Activated CD4-positive, alpha-beta T cell treated with anti-CD3 and anti-CD28 coated beads for 36 hours (primary cell): Measurements from ENCODE around the gene SEPSECS. TPM values are rescaled to one million over a fixed set of nuclear protein-coding genes. Genes with fewer than 3 reads are reported as not detected.

Experiments
- ATAC-seq: fragments of 200-7000 bp; cut with Tn5 transposase; one replicate; pipeline ENCODE4 v1.10.0; 2021; ENCODE audit warnings: mild to moderate bottlenecking, moderate library complexity
- CTCF ChIA-PET: fragments of 350-600 bp; sonication (Branson Sonifier 250); formaldehyde crosslinking; loops from one replicate; lab custom pipeline; 2021; ENCODE audit warnings: antibody characterized with exemption; lab: Charles Lee
- POLR2A ChIA-PET: fragments of 350-600 bp; sonication (Branson Sonifier 250); formaldehyde crosslinking; loops from one replicate; lab custom pipeline; 2021; ENCODE audit warnings: antibody characterized with exemption, inconsistent platforms; lab: Charles Lee
- DNase-seq: peaks from one replicate; pipeline ENCODE4 v3.0.0-alpha.2; 2020
- H3K27ac Mint-ChIP-seq: one replicate; pipeline ENCODE4 v1.8.0; 2021; ENCODE audit warnings: mixed read lengths
- H3K27me3 Mint-ChIP-seq: one replicate; pipeline ENCODE4 v1.8.0; 2021; ENCODE audit warnings: mixed read lengths
- H3K36me3 Mint-ChIP-seq: one replicate; pipeline ENCODE4 v1.8.0; 2021; ENCODE audit warnings: low read depth, mixed read lengths
- H3K4me1 Mint-ChIP-seq: one replicate; pipeline ENCODE4 v1.8.0; 2021; ENCODE audit warnings: mixed read lengths
- H3K4me3 Mint-ChIP-seq: one replicate; pipeline ENCODE4 v1.8.0; 2021; ENCODE audit warnings: mild to moderate bottlenecking, moderate library complexity, mixed read lengths
- H3K9me3 Mint-ChIP-seq: one replicate; pipeline ENCODE4 v1.8.0; 2021; ENCODE audit warnings: low read depth, mixed read lengths
- intact Hi-C, 2 experiments: fragments of 100-400 bp; cut with DNase I in 1 of 2; cut with micrococcal nuclease in 1 of 2; formaldehyde crosslinking; loops; one replicate each; pipeline versions ENCODE4 v1.14.2 to v1.15.1; 2022 to 2024; cut with DNase I, micrococcal nuclease
- total RNA-seq, 2 experiments: library from RNA; stranded (reverse); gene quantifications; one replicate each; pipeline ENCODE4 v1.2.3, GENCODE V29; 2021

SEPSECS gene
- total RNA-seq, 2 experiments from 2014 or later, result 10.4 to 15.4 TPM

GRCh38 chr4:25081866-25082471 lies 78.3 kb downstream of the SEPSECS start:
- intact Hi-C loops, result no loop called here
- no peaks in the 10 kb centered on the region for H3K36me3 Mint-ChIP-seq
- ChIA-PET CTCF (interaction anchor here (0.5 kb wide), 1 partner anchor 1194 kb away, joined by 3 read pairs; no protein-coding TSS in a partner anchor), POLR2A (no interaction called here)
- H3K4me1 Mint-ChIP-seq, result no peaks in the 10 kb centered on the region
- no peak overlapping the region for H3K4me3 Mint-ChIP-seq
- no peak for ATAC-seq
- no peaks in the 10 kb centered on the region for H3K9me3 Mint-ChIP-seq
- no peak overlapping the region for H3K27ac Mint-ChIP-seq
- DNase-seq, result no peak
- peaks cover 19% of the 10 kb centered on the region for H3K27me3 Mint-ChIP-seq

- ChIA-PET CTCF (interaction anchor here (0.6 kb wide), 2 partner anchors 101 to 393 kb away, joined by 3 read pairs; no protein-coding TSS in a partner anchor), POLR2A (no interaction called here)
- ATAC-seq, result no peak
- Mint-ChIP-seq H3K36me3 (no peaks in the 10 kb centered on the region), H3K4me1 (no peaks in the 10 kb centered on the region), H3K27me3 (peaks cover 14% of the 10 kb centered on the region), H3K27ac (no peak overlapping the region), H3K9me3 (no peaks in the 10 kb centered on the region), H3K4me3 (no peak overlapping the region)
- no peak for DNase-seq
- intact Hi-C loops, result no loop called here
Measured at GRCh38 chr4:25080571-25080970, 79.7 kb downstream of the SEPSECS start.

GRCh38 chr4:25078523-25078922 lies 81.7 kb downstream of the SEPSECS start:
- CTCF ChIA-PET, result no interaction called here
- H3K27me3 Mint-ChIP-seq, result peaks cover 11% of the 10 kb centered on the region
- no peak for DNase-seq
- no peaks in the 10 kb centered on the region for H3K4me1 Mint-ChIP-seq
- no peak overlapping the region for H3K4me3 Mint-ChIP-seq
- peaks cover 5% of the 10 kb centered on the region for H3K9me3 Mint-ChIP-seq
- ATAC-seq, result no peak
- H3K36me3 Mint-ChIP-seq, result no peaks in the 10 kb centered on the region
- no peak overlapping the region for H3K27ac Mint-ChIP-seq
- intact Hi-C loops, result no loop called here
- POLR2A ChIA-PET, result no interaction called here

- H3K9me3 Mint-ChIP-seq, result peaks cover 7% of the 10 kb centered on the region
Measured at GRCh38 chr4:25076625-25077398, 83.4 kb downstream of the SEPSECS start.

GRCh38 chr4:25075851-25076250 lies 84.4 kb downstream of the SEPSECS start:
- CTCF ChIA-PET, result interaction anchor here (0.7 kb wide), 1 partner anchor 99 kb away, joined by 3 read pairs; no protein-coding TSS in a partner anchor
- ATAC-seq, result no peak
- POLR2A ChIA-PET, result no interaction called here
- Mint-ChIP-seq H3K4me3 (no peak overlapping the region), H3K27ac (no peak overlapping the region), H3K36me3 (no peaks in the 10 kb centered on the region), H3K9me3 (peaks cover 7% of the 10 kb centered on the region), H3K4me1 (no peaks in the 10 kb centered on the region), H3K27me3 (peaks cover 11% of the 10 kb centered on the region)
- no peak for DNase-seq
- intact Hi-C loops, result no loop called here

More at GRCh38 chr4:25076625-25077398, 83.4 kb downstream of the SEPSECS start:
- no peak for DNase-seq
- CTCF ChIA-PET, result interaction anchor here (0.7 kb wide), 1 partner anchor 311 kb away, joined by 4 read pairs; no protein-coding TSS in a partner anchor
- Mint-ChIP-seq H3K4me3 (no peak overlapping the region), H3K4me1 (no peaks in the 10 kb centered on the region), H3K27me3 (peaks cover 11% of the 10 kb centered on the region), H3K36me3 (no peaks in the 10 kb centered on the region), H3K27ac (no peak overlapping the region)
- no peak for ATAC-seq
- POLR2A ChIA-PET, result no interaction called here
- intact Hi-C loops, result no loop called here

GRCh38 chr4:25075129-25075528 lies 85.1 kb downstream of the SEPSECS start:
- intact Hi-C loops, result no loop called here
- CTCF ChIA-PET, result no interaction called here
- no peaks in the 10 kb centered on the region for H3K36me3 Mint-ChIP-seq
- no peaks in the 10 kb centered on the region for H3K4me1 Mint-ChIP-seq
- H3K27ac Mint-ChIP-seq, result no peak overlapping the region
- DNase-seq (no peak), ATAC-seq (no peak)
- peaks cover 11% of the 10 kb centered on the region for H3K27me3 Mint-ChIP-seq
- POLR2A ChIA-PET, result no interaction called here
- no peak overlapping the region for H3K4me3 Mint-ChIP-seq
- peaks cover 7% of the 10 kb centered on the region for H3K9me3 Mint-ChIP-seq

- H3K36me3 Mint-ChIP-seq, result no peaks in the 10 kb centered on the region
- ChIA-PET CTCF (interaction anchor here (0.7 kb wide), 1 partner anchor 62 kb away, joined by 3 read pairs; no protein-coding TSS in a partner anchor), POLR2A (no interaction called here)
- H3K4me3 Mint-ChIP-seq, result no peak overlapping the region
- peaks cover 4% of the 10 kb centered on the region for H3K27me3 Mint-ChIP-seq
- peaks cover 7% of the 10 kb centered on the region for H3K9me3 Mint-ChIP-seq
- intact Hi-C loops, result no loop called here
- no peak for DNase-seq
- no peaks in the 10 kb centered on the region for H3K4me1 Mint-ChIP-seq
- no peak overlapping the region for H3K27ac Mint-ChIP-seq
- ATAC-seq, result no peak
Measured at GRCh38 chr4:25070545-25070944, 89.7 kb downstream of the SEPSECS start.

Other genes with a start within 250 kb of the SEPSECS start
- under 1 TPM; 0.14 to 0.16 TPM for gene CCDC149, start 247.4 kb downstream of the SEPSECS start, total RNA-seq
- not detected for gene LGI2, start 129.5 kb downstream of the SEPSECS start, total RNA-seq
- 10 to 100 TPM; 21.2 to 38.4 TPM for gene PI4K2B, start 73.6 kb upstream of the SEPSECS start, total RNA-seq
- gene ZCCHC4, start 152.3 kb upstream of the SEPSECS start, total RNA-seq, result 10 to 100 TPM; 11.7 to 12.3 TPM
- 10 to 100 TPM; 19.2 to 31.2 TPM for gene ANAPC4, start 216.8 kb upstream of the SEPSECS start, total RNA-seq